ENCODE results near the gene SNAI1. TPM values are rescaled to one million over a fixed set of nuclear protein-coding genes. Genes with fewer than 3 reads are reported as not detected.
"Not testable (repeated sequence)": the region's sequence is repeated elsewhere in the genome, so short reads cannot be mapped to it uniquely, and the experiment has no call there.

The SNAI1 gene
- total RNA-seq, 4 donors from 2014 or later = 8.2 to 14.1 (median 9.9) TPM

GRCh38 chr20:49976542-49976941 lies 6.2 kb upstream of the SNAI1 start:
- TF ChIP-seq CTCF (IDR thresholded peaks at IDR 0.05) = no peak
- TF ChIP-seq POLR2A (IDR thresholded peaks at IDR 0.05) = no peak
- H3K36me3 ChIP-seq = no peaks in the 10 kb centered on the region
- no peak for DNase-seq
- H3K27ac ChIP-seq = no peak overlapping the region
- no peaks in the 10 kb centered on the region for H3K9me3 ChIP-seq
- intact Hi-C loops (cut with DNase I) = loop anchor here (10.0 kb wide), 1 partner anchor 198 kb away; no protein-coding TSS in a partner anchor
- H3K4me3 ChIP-seq (replicated peaks in 1 of 3) = no peak overlapping the region
- H3K4me1 ChIP-seq = peaks cover 3 to 16% of the 10 kb centered on the region in 2 donors
- H3K27me3 ChIP-seq = no peaks in the 10 kb centered on the region
- 68 to 80% methylated on average over 2 of the region's 2 CpGs for WGBS, 2 donors

- not testable (repeated sequence) for DNase-seq; H3K27me3 ChIP-seq; H3K27ac ChIP-seq; H3K9me3 ChIP-seq; H3K4me3 ChIP-seq (replicated peaks in 1 of 3); H3K36me3 ChIP-seq
- 93 to 96% methylated on average over 2 of the region's 2 CpGs for WGBS, 2 donors
- intact Hi-C loops (cut with DNase I) = loop anchor here (2.0 to 10.0 kb wide), 2 partner anchors 93 to 197 kb away; no protein-coding TSS in a partner anchor
- peaks cover 9 to 26% of the 10 kb centered on the region in 2 donors for H3K4me1 ChIP-seq
Observed at GRCh38 chr20:49977740-49978139, 5.0 kb upstream of the SNAI1 start.

GRCh38 chr20:49978685-49979029 lies 4.1 kb upstream of the SNAI1 start:
- TF ChIP-seq POLR2A (IDR thresholded peaks at IDR 0.05) = no peak
- no peak for TF ChIP-seq CTCF (IDR thresholded peaks at IDR 0.05)
- WGBS, 2 donors = 72 to 79% methylated on average over 3 of the region's 3 CpGs
- H3K27me3 ChIP-seq = no peaks in the 10 kb centered on the region
- no peak for DNase-seq
- no peak overlapping the region for H3K4me3 ChIP-seq (replicated peaks in 1 of 3)
- no peaks in the 10 kb centered on the region for H3K9me3 ChIP-seq
- intact Hi-C loops (cut with DNase I) = loop anchor here (2.0 to 10.0 kb wide), 2 partner anchors 92 to 196 kb away; no protein-coding TSS in a partner anchor
- H3K36me3 ChIP-seq = no peaks in the 10 kb centered on the region
- H3K4me1 ChIP-seq = peaks cover 9 to 26% of the 10 kb centered on the region in 2 donors
- H3K27ac ChIP-seq = no peak overlapping the region

GRCh38 chr20:49979030-49979832 lies 3.5 kb upstream of the SNAI1 start:
- H3K36me3 ChIP-seq = peaks cover 0 to 5% of the 10 kb centered on the region in 2 donors
- TF ChIP-seq POLR2A (IDR thresholded peaks at IDR 0.05) = no peak
- TF ChIP-seq CTCF (IDR thresholded peaks at IDR 0.05) = peak; percentile 97 to 100 (median 100)
- DNase-seq = peak; percentile 65 to 67
- H3K4me1 ChIP-seq = peaks cover 13 to 26% of the 10 kb centered on the region in 2 donors
- H3K4me3 ChIP-seq (replicated peaks in 1 of 3) = no peak overlapping the region
- peak overlapping the region in 1 of 3 donors; percentile 15 for H3K27ac ChIP-seq
- H3K27me3 ChIP-seq = no peaks in the 10 kb centered on the region
- WGBS, 2 donors = 26 to 36% methylated on average over 21 to 22 of the region's 37 CpGs
- intact Hi-C loops (cut with DNase I) = loop anchor here (2.0 to 10.0 kb wide), 2 partner anchors 92 to 196 kb away; no protein-coding TSS in a partner anchor
- H3K9me3 ChIP-seq = no peaks in the 10 kb centered on the region

GRCh38 chr20:49980140-49981008 lies 2.4 kb upstream of the SNAI1 start:
- intact Hi-C loops (cut with DNase I) = loop anchor here (10.0 kb wide), 1 partner anchor 174 kb away; the partner anchor contains the start of gene PEDS1
- Histone ChIP-seq H3K4me3 (replicated peaks in 1 of 3) (no peak overlapping the region), H3K4me1 (peaks cover 25 to 35% of the 10 kb centered on the region in 2 donors), H3K27me3 (no peaks in the 10 kb centered on the region), H3K36me3 (peaks cover 0 to 16% of the 10 kb centered on the region in 2 donors), H3K27ac (peak overlapping the region in 1 of 3 donors; percentile 54), H3K9me3 (no peaks in the 10 kb centered on the region)
- TF ChIP-seq POLR2A (IDR thresholded peaks at IDR 0.05) (no peak), CTCF (IDR thresholded peaks at IDR 0.05) (no peak)
- WGBS, 2 donors = 71 to 77% methylated on average over 11 of the region's 11 CpGs
- DNase-seq = peak; percentile 39 to 45
